Measurements from ENCODE around the gene CKB.
"Not testable (repeated sequence)": the region's sequence is repeated elsewhere in the genome, so short reads cannot be mapped to it uniquely, and the experiment has no call there.

The CKB gene

GRCh38 chr14:103514596-103515421, 7.8 kb downstream of the CKB start:
- DNase-seq (ENCODE audit: insufficient read length, low spot score) (no peak), FAIRE-seq (no peak)

- DNase-seq (ENCODE audit: insufficient read length, low spot score) (no peak), FAIRE-seq (no peak)
Observed at GRCh38 chr14:103512701-103513611, 9.7 kb downstream of the CKB start.

- not testable (repeated sequence) for DNase-seq (ENCODE audit: insufficient read length, low spot score); FAIRE-seq
Observed at GRCh38 chr14:103512180-103512579, 10.4 kb downstream of the CKB start.

- FAIRE-seq: no peak
- DNase-seq (ENCODE audit: insufficient read length, low spot score): no peak
Observed at GRCh38 chr14:103510724-103511693, 11.6 kb downstream of the CKB start.

- FAIRE-seq: no peak
Observed at GRCh38 chr14:103509864-103510723, 12.5 kb downstream of the CKB start.

GRCh38 chr14:103508521-103509329, 13.9 kb downstream of the CKB start:
- FAIRE-seq: no peak
- no peak for DNase-seq (ENCODE audit: insufficient read length, low spot score)

More at GRCh38 chr14:103509864-103510723, 12.5 kb downstream of the CKB start:
- no peak for DNase-seq (ENCODE audit: insufficient read length, low spot score)

- no peak for DNase-seq (ENCODE audit: insufficient read length, low spot score)
- no peak for FAIRE-seq
Observed at GRCh38 chr14:103507751-103508150, 14.9 kb downstream of the CKB start.

- no peak for DNase-seq (ENCODE audit: insufficient read length, low spot score)
- FAIRE-seq: no peak
Observed at GRCh38 chr14:103504991-103505565, 17.6 kb downstream of the CKB start.

GRCh38 chr14:103503296-103503695, 19.3 kb downstream of the CKB start:
- no peak for FAIRE-seq
- DNase-seq (ENCODE audit: insufficient read length, low spot score): no peak

- FAIRE-seq: no peak
Observed at GRCh38 chr14:103502877-103503276, 19.8 kb downstream of the CKB start.

GRCh38 chr14:103501921-103502669, 20.5 kb downstream of the CKB start:
- DNase-seq (ENCODE audit: insufficient read length, low spot score) (no peak), FAIRE-seq (no peak)

More at GRCh38 chr14:103502877-103503276, 19.8 kb downstream of the CKB start:
- DNase-seq (ENCODE audit: insufficient read length, low spot score): no peak

GRCh38 chr14:103501041-103501870, 21.4 kb downstream of the CKB start:
- DNase-seq (ENCODE audit: insufficient read length, low spot score) (no peak), FAIRE-seq (no peak)

- FAIRE-seq (peak; percentile 4), DNase-seq (ENCODE audit: insufficient read length, low spot score) (peak; percentile 79)
Observed at GRCh38 chr14:103500148-103500990, 22.3 kb downstream of the CKB start.

GRCh38 chr14:103499709-103500108, 22.9 kb downstream of the CKB start:
- no peak for DNase-seq (ENCODE audit: insufficient read length, low spot score)
- no peak for FAIRE-seq

- no peak for DNase-seq (ENCODE audit: insufficient read length, low spot score)
- no peak for FAIRE-seq
Observed at GRCh38 chr14:103496776-103497175, 25.9 kb downstream of the CKB start.

GRCh38 chr14:103495854-103496253, 26.8 kb downstream of the CKB start:
- FAIRE-seq: no peak

More at GRCh38 chr14:103495854-103496253, 26.8 kb downstream of the CKB start:
- DNase-seq (ENCODE audit: insufficient read length, low spot score): no peak

All from HTR-8/SVneo (cell line).